Prostate gland (tissue), 2 donors: ENCODE measurements around the gene LMAN1L. TPM values are rescaled to one million over a fixed set of nuclear protein-coding genes. Genes with fewer than 3 reads are reported as not detected.

Experiments used
- DNase-seq: peaks from one replicate; pipeline ENCODE4 v3.0.0-alpha.2; 2019; ENCODE audit warnings: low spot score
- H3K27ac ChIP-seq, 2 donors: fragments of 200-600 bp; sonication (generic); 2 replicates each; pipeline ENCODE4 v1.5.1; 2017 to 2019
- H3K27me3 ChIP-seq: fragments of 200-600 bp; sonication (generic); replicated peaks from 2 replicates; pipeline ENCODE4 v1.5.1; 2019; ENCODE audit not compliant: insufficient read depth
- H3K36me3 ChIP-seq, 2 donors: fragments of 200-600 bp; sonication (generic); 1 replicate in 1 of 2; 2 replicates in 1 of 2; pipeline versions ENCODE4 v1.5.1 to v1.8.1; 2017 to 2019
- H3K4me1 ChIP-seq: fragments of 200-600 bp; sonication (generic); replicated peaks from 2 replicates; pipeline ENCODE4 v1.5.1; 2019
- H3K4me3 ChIP-seq, 2 donors: fragments of 200-600 bp; sonication (generic); 2 replicates each; pipeline ENCODE4 v1.5.1; 2017 to 2019
- H3K9me3 ChIP-seq: fragments of 200-600 bp; sonication (generic); 2 replicates; pipeline ENCODE4 v1.5.1; 2017
- POLR2A ChIP-seq: fragments of 450-650 bp; IDR thresholded peaks from one replicate; pipeline ENCODE4 v1.6.1; 2016; ENCODE audit warnings: antibody characterized with exemption, mild to moderate bottlenecking
- POLR2AphosphoS5 ChIP-seq: sonication (generic); formaldehyde crosslinking; IDR thresholded peaks from one replicate; pipeline ENCODE4 v1.6.1; 2017; ENCODE audit warnings: antibody characterized with exemption
- WGBS: methylation state at CpG from one replicate; pipeline ENCODE4 v1.1.5; 2018; 5-methylcytosine and 5-hydroxymethylcytosine counted together
- intact Hi-C: fragments of 100-400 bp; cut with DNase I; formaldehyde crosslinking; loops from one replicate; pipeline ENCODE4 v1.14.2; 2022
- total RNA-seq, 2 donors: library from RNA; depleted of rRNA; stranded (reverse); fragments of >200 nt; gene quantifications; one replicate each; pipeline ENCODE4 v1.1.0, GENCODE V29; 2016
- TF ChIP-seq, protein P1 (sequence below), 4 experiments: fragments of 200-600 bp in 2 of 4; fragments of 450-650 bp in 2 of 4; sonication (generic) in 2 of 4; IDR thresholded peaks; 1 replicate in 3 of 4; 2 replicates in 1 of 4; pipeline ENCODE4 v1.5.1; 2016 to 2019; ENCODE audit warnings: antibody characterized with exemption in 4 of 4, mild to moderate bottlenecking in 2 of 4, moderate library complexity in 2 of 4

Gene LMAN1L
- total RNA-seq, 2 donors from 2014 or later, result 219 to 229 TPM

- peak overlapping the region in 1 of 2 donors; percentile 14 for H3K27ac ChIP-seq
- intact Hi-C loops, result no loop called here
- peaks cover 14% of the 10 kb centered on the region for H3K4me1 ChIP-seq
- no peak for DNase-seq
- TF ChIP-seq, protein P1, sequence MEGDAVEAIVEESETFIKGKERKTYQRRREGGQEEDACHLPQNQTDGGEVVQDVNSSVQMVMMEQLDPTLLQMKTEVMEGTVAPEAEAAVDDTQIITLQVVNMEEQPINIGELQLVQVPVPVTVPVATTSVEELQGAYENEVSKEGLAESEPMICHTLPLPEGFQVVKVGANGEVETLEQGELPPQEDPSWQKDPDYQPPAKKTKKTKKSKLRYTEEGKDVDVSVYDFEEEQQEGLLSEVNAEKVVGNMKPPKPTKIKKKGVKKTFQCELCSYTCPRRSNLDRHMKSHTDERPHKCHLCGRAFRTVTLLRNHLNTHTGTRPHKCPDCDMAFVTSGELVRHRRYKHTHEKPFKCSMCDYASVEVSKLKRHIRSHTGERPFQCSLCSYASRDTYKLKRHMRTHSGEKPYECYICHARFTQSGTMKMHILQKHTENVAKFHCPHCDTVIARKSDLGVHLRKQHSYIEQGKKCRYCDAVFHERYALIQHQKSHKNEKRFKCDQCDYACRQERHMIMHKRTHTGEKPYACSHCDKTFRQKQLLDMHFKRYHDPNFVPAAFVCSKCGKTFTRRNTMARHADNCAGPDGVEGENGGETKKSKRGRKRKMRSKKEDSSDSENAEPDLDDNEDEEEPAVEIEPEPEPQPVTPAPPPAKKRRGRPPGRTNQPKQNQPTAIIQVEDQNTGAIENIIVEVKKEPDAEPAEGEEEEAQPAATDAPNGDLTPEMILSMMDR (IDR thresholded peaks at IDR 0.05), result no peak
- TF ChIP-seq POLR2AphosphoS5, result no peak
- 92% methylated on average over 5 of the region's 5 CpGs for WGBS
- no peaks in the 10 kb centered on the region for H3K27me3 ChIP-seq
- no peaks in the 10 kb centered on the region for H3K9me3 ChIP-seq
- H3K36me3 ChIP-seq, result no peaks in the 10 kb centered on the region
- H3K4me3 ChIP-seq, result no peak overlapping the region
Observed at GRCh38 chr15:74778599-74778970, 34.0 kb upstream of the LMAN1L start.

GRCh38 chr15:74779162-74779648 is 33.4 kb upstream of the LMAN1L start:
- Histone ChIP-seq H3K4me3 (no peak overlapping the region), H3K4me1 (peaks cover 18% of the 10 kb centered on the region), H3K36me3 (no peaks in the 10 kb centered on the region), H3K27me3 (no peaks in the 10 kb centered on the region), H3K27ac (peak overlapping the region in 1 of 2 donors; percentile 14), H3K9me3 (no peaks in the 10 kb centered on the region)
- 70% methylated on average over 7 of the region's 7 CpGs for WGBS
- peak; percentile 52 for TF ChIP-seq POLR2AphosphoS5
- TF ChIP-seq, protein P1 (IDR thresholded peaks at IDR 0.05), result no peak
- intact Hi-C loops, result no loop called here
- DNase-seq, result no peak

DNA sequence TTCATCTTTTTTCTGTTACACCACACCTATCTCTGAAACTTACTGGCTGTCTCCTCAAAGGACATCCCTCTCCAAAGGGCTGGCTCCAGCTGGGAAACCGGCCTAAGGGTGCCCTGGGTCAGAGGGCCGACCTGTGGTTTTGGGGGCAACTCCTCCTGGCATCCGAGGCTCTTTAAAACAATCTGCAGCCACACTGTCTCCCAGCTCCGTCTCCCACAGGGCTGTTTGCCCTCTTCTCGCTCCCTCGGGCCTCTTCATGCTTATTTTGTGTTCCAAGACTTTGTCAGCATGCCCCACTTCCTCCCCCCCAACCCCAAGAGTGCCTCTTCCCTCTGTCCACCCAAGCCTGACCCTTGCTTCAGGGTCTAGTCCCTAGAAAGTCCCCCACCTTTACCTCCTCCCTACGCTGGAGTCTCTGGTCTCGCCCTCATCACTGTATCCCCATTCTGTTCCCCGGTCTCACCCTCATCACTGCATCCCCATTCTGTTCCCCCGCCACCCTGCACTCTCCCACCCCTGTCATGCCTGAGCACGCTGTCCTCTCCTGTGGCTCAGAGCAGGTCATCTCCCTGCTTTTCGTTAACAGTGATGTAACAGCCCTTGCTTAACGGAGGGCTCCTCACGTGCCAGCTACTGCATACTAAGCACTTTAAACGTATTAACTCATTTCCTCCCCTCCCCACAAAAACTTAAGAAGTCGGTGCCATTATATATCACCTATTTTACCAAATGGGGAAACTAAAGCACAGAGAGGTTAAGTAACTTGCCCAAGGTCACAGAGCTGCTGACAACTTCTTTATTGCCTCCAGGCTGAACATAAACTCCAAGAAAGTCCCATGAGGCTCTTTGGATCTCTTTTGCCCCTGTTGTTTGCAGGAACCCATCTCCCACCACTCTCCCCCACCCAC is 31.9 kb upstream of the LMAN1L start:
- H3K4me1 ChIP-seq, result peaks cover 22% of the 10 kb centered on the region
- no peaks in the 10 kb centered on the region for H3K9me3 ChIP-seq
- H3K27me3 ChIP-seq, result no peaks in the 10 kb centered on the region
- intact Hi-C loops, result loop anchor here (5.0 kb wide), 1 partner anchor 62 kb away; the partner anchor contains the start of gene ULK3
- no peak overlapping the region for H3K27ac ChIP-seq
- WGBS, result 46% methylated on average over 16 of the region's 16 CpGs
- H3K36me3 ChIP-seq, result no peaks in the 10 kb centered on the region
- no peak for TF ChIP-seq POLR2AphosphoS5
- no peak for TF ChIP-seq POLR2A
- TF ChIP-seq, protein P1 (IDR thresholded peaks at IDR 0.05), result no peak
- no peak overlapping the region for H3K4me3 ChIP-seq
- DNase-seq, result no peak

- peak; percentile 55 for DNase-seq
- Histone ChIP-seq H3K36me3 (no peaks in the 10 kb centered on the region), H3K9me3 (no peaks in the 10 kb centered on the region), H3K27me3 (no peaks in the 10 kb centered on the region), H3K4me1 (peaks cover 22% of the 10 kb centered on the region), H3K4me3 (peak within 1 kb of the TSS; percentile 80 to 82), H3K27ac (peak within 1 kb of the TSS; percentile 77 to 88)
- under 1% methylated on average over 58 of the region's 74 CpGs for WGBS
- intact Hi-C loops, result loop anchor here (5.0 kb wide), 1 partner anchor 61 kb away; the partner anchor contains the start of gene ULK3
- TF ChIP-seq POLR2AphosphoS5 (no peak), POLR2A (no peak)
- TF ChIP-seq, protein P1 (IDR thresholded peaks at IDR 0.05), result peak; percentile 49 to 76 (median 66)
Observed at GRCh38 chr15:74781431-74782258, 31.0 kb upstream of the LMAN1L start, which contains the start of gene CSK. Gene CSK, plus strand, starts transcription at chr15:74782080. Its CDS starts 16,218 bp downstream, at chr15:74798298.
